22Rv1 (cell line): ENCODE measurements around the gene TCEA3.

Experiments used
- H3K27ac ChIP-seq: fragments of 450-650 bp; 2 replicates; pipeline ENCODE4 v1.5.1; 2017
- ZFX ChIP-seq: fragments of 450-650 bp; IDR thresholded peaks from 2 replicates; pipeline ENCODE4 v1.6.1; 2017; ENCODE audit warnings: antibody characterized with exemption, borderline replicate concordance
- TF ChIP-seq, protein P1 (sequence below): fragments of 450-650 bp; IDR thresholded peaks from 2 replicates; pipeline ENCODE4 v1.5.1; 2017; ENCODE audit warnings: mild to moderate bottlenecking

The TCEA3 gene

DNA sequence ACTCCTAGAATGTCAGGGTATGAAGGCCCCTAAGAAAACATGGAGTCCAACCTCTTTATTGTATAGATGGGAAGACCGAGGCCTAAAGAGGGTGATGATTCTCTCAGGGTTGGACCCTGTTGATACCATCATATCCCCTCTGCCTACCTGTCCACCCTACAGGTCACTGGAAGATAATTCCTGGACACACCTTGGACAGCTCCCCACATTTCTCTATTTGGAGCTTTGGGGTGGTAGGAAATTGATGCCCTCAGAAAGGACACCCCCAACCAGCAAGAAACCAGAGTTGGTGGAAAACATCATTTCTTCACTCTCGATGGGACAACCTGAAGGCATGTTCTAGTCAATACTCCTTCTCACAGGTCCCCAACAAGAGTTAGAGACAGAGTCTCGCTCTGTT, 3.0 kb upstream of the TCEA3 start:
- H3K27ac ChIP-seq: no peak overlapping the region
- TF ChIP-seq, protein P1, sequence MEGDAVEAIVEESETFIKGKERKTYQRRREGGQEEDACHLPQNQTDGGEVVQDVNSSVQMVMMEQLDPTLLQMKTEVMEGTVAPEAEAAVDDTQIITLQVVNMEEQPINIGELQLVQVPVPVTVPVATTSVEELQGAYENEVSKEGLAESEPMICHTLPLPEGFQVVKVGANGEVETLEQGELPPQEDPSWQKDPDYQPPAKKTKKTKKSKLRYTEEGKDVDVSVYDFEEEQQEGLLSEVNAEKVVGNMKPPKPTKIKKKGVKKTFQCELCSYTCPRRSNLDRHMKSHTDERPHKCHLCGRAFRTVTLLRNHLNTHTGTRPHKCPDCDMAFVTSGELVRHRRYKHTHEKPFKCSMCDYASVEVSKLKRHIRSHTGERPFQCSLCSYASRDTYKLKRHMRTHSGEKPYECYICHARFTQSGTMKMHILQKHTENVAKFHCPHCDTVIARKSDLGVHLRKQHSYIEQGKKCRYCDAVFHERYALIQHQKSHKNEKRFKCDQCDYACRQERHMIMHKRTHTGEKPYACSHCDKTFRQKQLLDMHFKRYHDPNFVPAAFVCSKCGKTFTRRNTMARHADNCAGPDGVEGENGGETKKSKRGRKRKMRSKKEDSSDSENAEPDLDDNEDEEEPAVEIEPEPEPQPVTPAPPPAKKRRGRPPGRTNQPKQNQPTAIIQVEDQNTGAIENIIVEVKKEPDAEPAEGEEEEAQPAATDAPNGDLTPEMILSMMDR: no peak
- no peak for TF ChIP-seq ZFX

DNA sequence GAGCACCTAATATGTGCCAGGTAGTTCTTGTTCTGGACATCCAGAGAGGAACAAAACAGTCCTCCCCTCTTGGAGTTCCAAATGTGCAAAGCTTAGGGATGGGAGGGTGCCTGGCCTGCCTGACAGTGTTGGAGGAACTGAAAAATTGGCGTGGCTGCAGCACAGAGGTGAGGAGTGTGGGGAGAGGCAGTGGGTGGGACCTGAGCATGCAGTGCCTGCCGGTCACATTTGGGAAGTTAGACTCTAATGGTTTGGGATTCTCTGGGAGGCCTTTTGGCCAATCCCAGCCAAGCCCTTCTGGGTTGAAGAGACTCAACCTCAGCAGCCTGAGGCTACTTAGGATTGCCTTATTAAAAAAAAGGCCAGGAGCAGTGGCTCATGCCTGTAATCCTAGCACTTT, 2.3 kb upstream of the TCEA3 start:
- H3K27ac ChIP-seq: no peak overlapping the region
- no peak for TF ChIP-seq ZFX
- TF ChIP-seq, protein P1: no peak

DNA sequence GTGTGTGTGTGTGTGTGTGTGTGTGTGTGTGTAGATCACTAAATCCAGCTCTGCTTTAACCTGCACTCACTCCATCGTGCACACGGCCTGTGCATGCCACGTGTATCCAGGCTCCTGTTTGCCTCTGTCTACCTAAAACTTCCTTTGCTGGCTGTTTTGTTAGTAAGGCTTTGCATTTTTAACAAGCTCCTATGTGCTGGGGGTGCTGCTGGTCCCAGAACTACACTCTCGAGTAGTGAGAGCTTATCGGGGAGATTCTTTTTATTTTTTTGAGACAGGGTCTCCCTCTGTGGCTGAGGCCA, 596 bp upstream of the TCEA3 start:
- TF ChIP-seq, protein P1: no peak
- TF ChIP-seq ZFX: no peak
- H3K27ac ChIP-seq: peak overlapping the region; percentile 77

DNA sequence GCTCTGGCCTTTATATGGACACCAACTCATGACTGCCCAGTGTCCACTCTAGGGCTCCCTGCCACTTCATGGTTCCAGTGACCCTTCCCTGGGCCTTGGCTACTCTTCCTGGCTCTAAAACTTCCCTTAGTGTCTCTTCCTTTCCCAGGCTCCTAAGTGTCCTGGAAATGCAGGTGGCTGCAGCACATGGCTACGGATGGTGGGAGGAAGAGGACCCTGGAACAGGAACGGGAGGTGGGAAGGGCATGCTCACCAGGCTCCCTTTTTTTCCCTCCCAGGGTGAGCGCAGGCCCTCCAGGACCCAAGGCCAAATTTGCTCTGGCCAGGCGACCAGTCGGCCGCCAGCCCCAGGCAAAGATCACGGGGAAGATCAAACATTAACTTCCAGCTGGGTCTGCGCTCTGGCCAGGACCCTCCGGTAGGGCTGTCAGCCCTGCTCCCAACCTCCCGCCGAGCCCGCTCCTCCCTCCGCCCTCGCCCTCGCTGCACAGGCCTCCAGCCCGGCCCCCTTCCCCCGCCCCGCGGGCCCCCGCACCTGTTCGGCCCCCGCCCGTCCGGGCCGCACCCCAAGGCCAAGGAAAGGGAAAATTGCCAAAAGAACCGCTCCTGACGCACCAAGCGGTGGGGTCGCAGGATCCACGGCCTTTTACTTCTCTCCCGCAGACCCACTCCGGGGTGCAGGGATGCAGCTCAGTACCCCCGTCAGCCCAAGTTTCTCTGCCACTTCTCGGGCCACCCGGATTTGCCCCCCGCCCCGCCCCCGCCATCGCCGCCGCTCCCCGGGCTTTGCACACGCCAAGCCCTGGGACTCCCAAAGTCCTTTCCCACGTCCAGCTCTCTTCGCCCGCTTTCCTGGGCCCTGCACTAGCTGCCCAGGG, 894 bp downstream of the TCEA3 start:
- peak overlapping the region; percentile 77 for H3K27ac ChIP-seq
- TF ChIP-seq, protein P1: no peak
- TF ChIP-seq ZFX: no peak

DNA sequence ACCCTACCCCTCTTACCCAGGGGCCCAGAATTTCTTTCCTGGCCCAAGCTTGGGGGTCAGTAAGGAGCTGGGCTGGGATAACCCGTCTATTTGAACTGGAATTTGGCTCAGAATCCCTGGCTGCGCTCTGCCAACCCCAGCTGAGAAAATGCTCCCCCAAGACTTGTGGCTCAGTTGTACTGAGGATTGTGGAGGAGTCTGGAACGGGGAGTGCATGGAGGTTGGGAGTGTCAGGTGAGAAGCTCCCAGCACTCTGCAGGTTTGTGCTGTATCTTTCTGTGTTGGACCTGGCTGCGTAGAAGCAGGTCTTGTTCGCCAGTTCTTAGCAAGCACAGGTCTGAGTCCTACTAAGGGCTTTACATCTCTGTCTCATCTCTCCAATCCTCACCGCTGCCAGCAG, 1.6 kb downstream of the TCEA3 start:
- TF ChIP-seq, protein P1: no peak
- TF ChIP-seq ZFX: no peak
- H3K27ac ChIP-seq: peak overlapping the region; percentile 77

DNA sequence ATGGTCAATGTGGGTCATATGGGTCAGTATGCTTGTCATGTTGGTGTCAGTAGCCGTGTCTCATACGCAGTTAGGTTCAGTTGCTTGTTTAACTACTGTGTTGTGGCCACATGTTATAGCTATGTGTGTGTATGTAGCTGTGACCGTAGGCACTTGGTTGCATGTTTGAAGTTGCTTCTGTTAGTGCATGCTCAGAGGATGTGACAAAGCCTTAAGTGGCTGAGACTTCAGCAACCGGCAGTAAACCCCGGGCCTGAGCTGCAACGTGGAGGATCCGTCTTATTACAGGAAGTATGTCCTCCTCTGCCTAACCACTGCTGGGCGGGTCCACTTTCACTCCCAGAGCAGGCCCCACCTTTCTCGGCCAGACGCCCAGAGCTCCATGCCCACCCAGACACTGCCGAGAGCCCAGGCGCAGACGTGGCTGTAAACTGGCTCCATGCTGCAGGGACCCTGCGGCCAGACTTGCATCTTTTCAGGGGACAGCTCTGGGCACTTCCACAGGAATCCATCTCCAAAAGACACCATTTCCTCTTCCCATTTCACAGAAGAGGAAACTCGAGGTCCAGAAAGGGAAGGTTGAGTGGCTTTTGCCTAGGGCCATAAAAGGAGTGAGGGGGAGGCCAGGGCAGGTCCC, 2.2 kb downstream of the TCEA3 start:
- no peak for TF ChIP-seq ZFX
- TF ChIP-seq, protein P1: no peak
- peak overlapping the region; percentile 77 for H3K27ac ChIP-seq

DNA sequence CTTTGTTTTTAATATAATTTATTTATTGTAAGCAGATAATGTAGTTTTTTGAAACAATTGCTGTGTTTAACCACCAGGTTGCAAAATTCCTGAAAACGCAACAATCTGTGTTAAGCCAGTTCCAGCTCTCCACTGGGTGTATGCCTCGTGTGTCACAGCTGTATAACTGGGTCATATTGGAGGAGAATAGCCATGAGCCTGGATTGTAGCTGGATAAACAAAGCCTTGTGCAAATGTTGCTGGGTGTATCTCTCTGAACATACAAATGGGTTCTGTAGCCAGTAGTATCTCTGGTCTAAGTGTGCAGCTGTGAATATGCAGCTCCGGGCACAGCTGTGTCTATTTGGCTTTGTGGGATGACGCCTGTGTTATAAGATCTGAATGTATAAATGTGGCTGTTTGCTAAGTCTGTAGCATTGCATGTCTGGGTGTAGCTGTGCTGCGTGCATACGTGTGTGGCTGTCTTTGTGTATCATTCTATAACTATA, 2.8 kb downstream of the TCEA3 start:
- TF ChIP-seq ZFX: no peak
- TF ChIP-seq, protein P1: no peak
- H3K27ac ChIP-seq: peak overlapping the region; percentile 77
